ENCODE measurements around the gene APBB1IP.

DNA sequence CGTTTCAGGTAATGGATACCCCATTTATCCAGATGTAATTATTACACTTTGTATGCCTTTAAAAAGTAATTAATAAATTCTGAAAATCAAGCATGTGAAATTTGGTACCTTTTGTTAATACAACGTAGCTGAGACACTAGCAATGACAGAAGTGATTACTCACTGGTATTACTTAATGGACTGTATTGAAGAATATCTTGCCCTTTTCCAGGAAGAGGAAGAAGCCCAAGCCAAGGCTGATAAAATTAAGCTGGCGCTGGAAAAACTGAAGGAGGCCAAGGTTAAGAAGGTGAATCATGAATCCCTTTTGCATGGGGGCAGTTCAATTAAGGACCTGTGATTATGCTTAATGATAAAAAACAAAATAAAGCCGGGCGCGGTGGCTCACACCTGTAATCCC lies 64.8 kb downstream of the APBB1IP start:
- TF ChIP-seq, protein P1, sequence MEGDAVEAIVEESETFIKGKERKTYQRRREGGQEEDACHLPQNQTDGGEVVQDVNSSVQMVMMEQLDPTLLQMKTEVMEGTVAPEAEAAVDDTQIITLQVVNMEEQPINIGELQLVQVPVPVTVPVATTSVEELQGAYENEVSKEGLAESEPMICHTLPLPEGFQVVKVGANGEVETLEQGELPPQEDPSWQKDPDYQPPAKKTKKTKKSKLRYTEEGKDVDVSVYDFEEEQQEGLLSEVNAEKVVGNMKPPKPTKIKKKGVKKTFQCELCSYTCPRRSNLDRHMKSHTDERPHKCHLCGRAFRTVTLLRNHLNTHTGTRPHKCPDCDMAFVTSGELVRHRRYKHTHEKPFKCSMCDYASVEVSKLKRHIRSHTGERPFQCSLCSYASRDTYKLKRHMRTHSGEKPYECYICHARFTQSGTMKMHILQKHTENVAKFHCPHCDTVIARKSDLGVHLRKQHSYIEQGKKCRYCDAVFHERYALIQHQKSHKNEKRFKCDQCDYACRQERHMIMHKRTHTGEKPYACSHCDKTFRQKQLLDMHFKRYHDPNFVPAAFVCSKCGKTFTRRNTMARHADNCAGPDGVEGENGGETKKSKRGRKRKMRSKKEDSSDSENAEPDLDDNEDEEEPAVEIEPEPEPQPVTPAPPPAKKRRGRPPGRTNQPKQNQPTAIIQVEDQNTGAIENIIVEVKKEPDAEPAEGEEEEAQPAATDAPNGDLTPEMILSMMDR (IDR thresholded peaks at IDR 0.05): no peak
- no peak for TF ChIP-seq EZH2 (IDR thresholded peaks at IDR 0.05; ENCODE audit: borderline replicate concordance, insufficient read depth, low read depth, low read length, poor library complexity, severe bottlenecking)

Data from B cell (primary cell).